ENCODE results near the gene CD164. TPM values are rescaled to one million over a fixed set of nuclear protein-coding genes. Genes with fewer than 3 reads are reported as not detected.

Gene CD164
- 100 to 1,000 TPM; 250 to 252 TPM for total RNA-seq

DNA sequence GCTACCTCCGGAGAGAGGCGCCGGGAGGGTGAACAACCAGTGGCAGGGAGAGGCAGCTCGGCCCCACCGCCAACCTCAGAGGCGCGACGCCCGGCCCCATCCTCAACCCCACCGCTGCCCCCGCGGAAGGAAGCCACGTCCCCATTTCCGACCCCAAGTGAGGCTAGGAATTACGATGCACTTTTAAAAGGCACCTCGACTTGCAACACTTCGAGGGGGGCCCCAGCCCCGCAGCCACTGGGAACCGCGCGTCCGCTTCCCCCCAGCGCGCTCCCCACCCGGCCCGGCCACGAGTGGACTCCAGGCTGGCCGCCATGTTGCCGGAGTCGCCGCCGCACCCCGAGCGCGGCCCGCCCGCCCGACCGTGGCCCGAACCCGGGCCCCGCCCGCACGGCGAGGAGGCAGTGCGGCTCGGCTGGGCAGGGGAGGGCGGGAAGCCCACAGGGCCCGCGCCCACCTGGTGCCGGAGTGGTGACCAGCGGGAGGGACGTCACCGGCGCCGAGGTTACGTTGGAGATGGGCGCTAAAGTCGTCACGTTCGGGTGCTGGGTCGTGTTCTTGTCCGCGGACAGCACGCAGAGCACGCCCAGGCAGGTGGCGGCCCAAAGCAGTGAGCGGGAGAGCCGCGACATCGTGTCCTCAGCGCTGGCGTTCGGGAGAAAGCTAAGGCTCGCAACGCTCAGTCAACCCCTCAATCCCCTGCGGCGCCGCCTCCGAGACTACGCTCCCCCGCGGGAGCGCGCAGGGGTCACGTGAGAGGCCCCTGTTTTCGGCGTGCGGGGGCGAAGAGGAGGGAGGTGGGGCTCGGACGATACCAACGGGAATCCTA, at the start of gene CD164:
CD164 (minus strand) TSS at position 721 of the 829 bp plus-strand sequence; CDS start at position 632, 89 bp downstream.
- POLR2A ChIA-PET, result interaction anchor here (0.5 to 3.5 kb wide), 34 partner anchors 10 to 1434 kb away, joined by 3 to 63 read pairs (median 5); partner anchors contain the start of genes CDC40, CDK19, CEP57L1 and MICAL1
- no peaks in the 10 kb centered on the region for H3K9me3 Mint-ChIP-seq
- H3K4me3 Mint-ChIP-seq, result peak within 1 kb of the TSS; percentile 98
- peak within 1 kb of the TSS; percentile 99 for H3K27ac Mint-ChIP-seq
- no peaks in the 10 kb centered on the region for H3K27me3 Mint-ChIP-seq
- DNase-seq (peak; percentile 96), ATAC-seq (ENCODE audit: low read depth) (peak; percentile 55)
- peaks cover 33% of the 10 kb centered on the region for H3K4me1 Mint-ChIP-seq
- peaks cover 33% of the 10 kb centered on the region for H3K36me3 Mint-ChIP-seq

DNA sequence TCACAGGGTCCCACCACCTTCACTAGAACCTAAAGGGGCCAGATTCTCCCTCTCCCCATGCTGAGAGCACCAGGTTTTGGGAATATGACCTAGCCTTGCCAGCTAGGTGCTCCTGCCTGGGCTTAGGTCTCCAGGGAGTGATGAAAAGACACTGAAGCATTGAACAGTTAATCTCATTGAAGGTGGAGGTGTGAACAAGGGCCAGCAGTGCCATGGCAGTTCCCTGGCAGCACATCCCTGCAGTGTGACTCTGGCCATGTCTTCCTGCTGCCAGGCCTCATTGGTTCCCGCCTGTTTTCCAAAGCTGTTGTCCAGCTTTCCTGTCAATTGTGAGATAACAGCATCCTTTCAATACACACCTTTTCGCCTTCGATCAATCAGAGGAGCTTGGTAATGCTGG, 47.2 kb upstream of the CD164 start:
- H3K4me3 Mint-ChIP-seq, result no peak overlapping the region
- no peak overlapping the region for H3K27ac Mint-ChIP-seq
- H3K27me3 Mint-ChIP-seq, result peaks cover 2% of the 10 kb centered on the region
- POLR2A ChIA-PET, result no interaction called here
- ATAC-seq (ENCODE audit: low read depth) (no peak), DNase-seq (no peak)
- H3K9me3 Mint-ChIP-seq, result no peaks in the 10 kb centered on the region
- peaks cover 3% of the 10 kb centered on the region for H3K4me1 Mint-ChIP-seq
- no peaks in the 10 kb centered on the region for H3K36me3 Mint-ChIP-seq

DNA sequence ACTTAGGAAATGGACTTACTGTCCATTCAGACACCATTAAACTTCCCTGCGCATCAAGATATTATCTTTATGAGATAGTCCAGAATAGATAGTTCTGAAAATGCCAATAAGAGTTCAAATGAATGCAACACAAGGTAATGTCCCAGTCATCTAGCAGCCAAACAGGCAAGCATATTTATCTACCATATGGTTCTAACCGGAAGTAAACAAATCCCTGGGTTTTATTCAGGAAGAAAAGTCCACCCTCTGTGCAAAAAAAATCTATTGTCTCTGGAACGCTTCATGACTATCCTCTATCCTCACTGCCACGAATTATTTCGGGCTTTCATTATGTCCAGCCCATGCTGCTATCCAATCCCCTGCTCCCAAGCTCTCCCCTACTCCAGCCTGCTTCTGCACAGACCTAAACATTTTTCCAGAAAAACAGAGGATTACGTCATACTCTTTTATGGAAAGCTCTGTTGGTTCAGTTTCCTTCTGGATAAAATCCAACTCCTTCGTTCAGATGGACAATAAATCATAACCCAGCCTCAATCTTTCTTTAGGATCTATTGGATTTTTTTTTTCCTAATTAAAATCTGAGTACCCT, 46.7 kb upstream of the CD164 start:
- H3K4me3 Mint-ChIP-seq, result no peak overlapping the region
- DNase-seq (no peak), ATAC-seq (ENCODE audit: low read depth) (no peak)
- H3K36me3 Mint-ChIP-seq, result no peaks in the 10 kb centered on the region
- peaks cover 2% of the 10 kb centered on the region for H3K27me3 Mint-ChIP-seq
- POLR2A ChIA-PET, result interaction anchor here (0.6 kb wide), 1 partner anchor 27 kb away, joined by 3 read pairs; the partner anchor contains the start of gene MICAL1
- H3K4me1 Mint-ChIP-seq, result peaks cover 3% of the 10 kb centered on the region
- no peak overlapping the region for H3K27ac Mint-ChIP-seq
- no peaks in the 10 kb centered on the region for H3K9me3 Mint-ChIP-seq

DNA sequence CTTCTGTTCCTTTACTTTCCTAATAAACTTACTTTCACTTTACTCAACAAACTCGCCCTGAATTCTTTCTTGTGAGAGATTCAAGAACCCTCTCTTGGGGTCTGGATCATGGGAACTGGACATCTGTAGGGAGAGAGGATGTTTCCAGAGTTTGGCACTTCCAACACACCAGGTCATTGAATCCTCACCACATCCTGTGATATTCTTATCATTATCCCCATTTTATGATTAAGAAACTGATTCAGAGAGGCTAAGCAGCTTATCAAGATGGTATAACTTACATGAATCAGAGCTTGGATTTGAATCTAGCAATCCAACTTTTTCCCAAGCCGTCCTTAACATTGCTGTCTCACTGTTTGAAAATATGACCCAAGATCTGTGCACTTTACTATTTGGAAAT, 42.7 kb upstream of the CD164 start:
- POLR2A ChIA-PET, result interaction anchor here (0.7 kb wide), 1 partner anchor 16 kb away, joined by 4 read pairs; the partner anchor contains the start of genes PPIL6 and SMPD2
- H3K4me1 Mint-ChIP-seq, result peaks cover 3% of the 10 kb centered on the region
- no peak overlapping the region for H3K27ac Mint-ChIP-seq
- DNase-seq (no peak), ATAC-seq (ENCODE audit: low read depth) (no peak)
- no peak overlapping the region for H3K4me3 Mint-ChIP-seq
- peaks cover 2% of the 10 kb centered on the region for H3K27me3 Mint-ChIP-seq
- no peaks in the 10 kb centered on the region for H3K36me3 Mint-ChIP-seq
- no peaks in the 10 kb centered on the region for H3K9me3 Mint-ChIP-seq

DNA sequence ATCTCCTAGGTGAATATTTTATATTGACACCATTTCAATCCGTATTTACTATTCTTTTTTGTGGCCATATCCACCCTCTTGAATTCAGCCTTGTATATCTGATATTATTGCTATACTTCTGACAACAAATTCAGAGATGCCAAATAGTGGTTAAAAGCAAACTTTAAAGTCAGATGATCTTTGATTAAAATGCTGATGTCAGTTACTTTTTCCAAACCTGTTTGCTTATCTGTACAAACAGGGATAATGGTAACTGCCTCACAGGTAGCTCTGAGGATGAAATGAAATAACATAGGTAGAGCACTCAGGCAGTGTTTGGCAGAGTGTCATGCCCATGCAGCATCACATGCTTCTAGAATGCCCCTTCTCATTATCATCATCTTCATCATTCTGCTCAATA, 38.9 kb upstream of the CD164 start:
- Mint-ChIP-seq H3K9me3 (no peaks in the 10 kb centered on the region), H3K27me3 (peaks cover 3% of the 10 kb centered on the region), H3K4me3 (no peak overlapping the region), H3K4me1 (peaks cover 3% of the 10 kb centered on the region), H3K36me3 (no peaks in the 10 kb centered on the region), H3K27ac (no peak overlapping the region)
- DNase-seq (no peak), ATAC-seq (ENCODE audit: low read depth) (no peak)
- POLR2A ChIA-PET, result no interaction called here

DNA sequence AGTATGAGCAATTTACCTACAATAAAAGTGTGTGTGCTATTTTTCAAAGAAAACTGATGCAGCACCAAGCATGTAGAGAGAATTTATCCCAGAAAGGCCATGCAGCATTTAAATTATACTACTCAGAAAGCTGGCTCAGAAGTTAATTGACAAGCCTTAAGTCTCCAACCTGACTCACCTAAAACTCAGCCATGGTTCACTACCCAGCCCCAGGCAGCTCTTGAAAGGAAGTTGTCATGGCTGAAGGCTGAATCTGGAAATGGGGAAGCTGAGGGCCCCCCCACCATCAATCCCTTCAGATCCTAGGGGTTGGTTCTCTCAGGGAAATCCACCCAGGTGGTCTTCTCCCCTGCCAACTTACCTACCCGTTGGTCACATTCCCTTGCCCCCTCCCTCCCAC, 38.5 kb upstream of the CD164 start:
- Mint-ChIP-seq H3K27me3 (peaks cover 3% of the 10 kb centered on the region), H3K27ac (no peak overlapping the region), H3K9me3 (no peaks in the 10 kb centered on the region), H3K4me3 (no peak overlapping the region), H3K36me3 (no peaks in the 10 kb centered on the region), H3K4me1 (peaks cover 3% of the 10 kb centered on the region)
- POLR2A ChIA-PET, result no interaction called here
- no peak for DNase-seq
- no peak for ATAC-seq (ENCODE audit: low read depth)

DNA sequence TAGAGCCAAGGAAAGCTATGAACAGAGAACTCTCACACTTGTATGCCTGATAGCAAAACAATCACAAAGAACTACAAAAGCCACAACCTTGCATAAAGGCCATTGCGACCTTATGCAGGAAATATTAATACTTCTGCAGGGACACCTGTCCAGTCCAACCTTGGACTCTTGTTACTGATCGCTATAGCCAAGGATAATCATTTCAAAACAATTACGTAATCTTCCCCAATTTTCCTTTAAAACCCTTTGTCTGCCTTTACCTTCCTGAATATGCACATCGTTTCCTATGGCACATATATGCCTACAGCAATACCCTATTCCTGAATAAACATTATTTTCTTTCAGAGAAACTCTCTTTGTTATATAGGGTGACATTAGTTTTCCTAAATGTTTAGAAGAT, 35.4 kb upstream of the CD164 start:
- POLR2A ChIA-PET, result no interaction called here
- H3K4me3 Mint-ChIP-seq, result no peak overlapping the region
- no peaks in the 10 kb centered on the region for H3K4me1 Mint-ChIP-seq
- ATAC-seq (ENCODE audit: low read depth) (no peak), DNase-seq (no peak)
- H3K9me3 Mint-ChIP-seq, result no peaks in the 10 kb centered on the region
- no peaks in the 10 kb centered on the region for H3K36me3 Mint-ChIP-seq
- H3K27me3 Mint-ChIP-seq, result peaks cover 16% of the 10 kb centered on the region
- no peak overlapping the region for H3K27ac Mint-ChIP-seq

DNA sequence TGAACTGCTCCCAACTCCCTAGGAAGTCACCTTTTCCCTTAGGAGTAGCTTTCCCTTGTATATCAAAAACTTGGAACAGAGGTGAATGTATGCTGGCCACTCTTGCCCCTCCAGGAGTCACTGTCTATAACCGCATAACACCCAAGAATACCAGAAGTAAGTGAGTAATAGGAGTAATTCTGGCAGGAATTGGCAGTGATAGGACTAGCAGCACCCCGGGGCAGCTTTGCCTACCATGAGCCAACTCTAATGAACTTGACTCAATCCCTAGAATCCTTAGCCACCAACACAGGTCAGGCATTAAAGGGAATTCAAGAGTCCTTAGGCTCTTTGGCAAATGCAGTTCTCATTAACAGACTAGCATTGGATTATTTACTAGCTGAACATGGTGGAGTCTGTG, 28.8 kb upstream of the CD164 start:
- H3K4me1 Mint-ChIP-seq, result no peaks in the 10 kb centered on the region
- POLR2A ChIA-PET, result no interaction called here
- ATAC-seq (ENCODE audit: low read depth), result no peak

DNA sequence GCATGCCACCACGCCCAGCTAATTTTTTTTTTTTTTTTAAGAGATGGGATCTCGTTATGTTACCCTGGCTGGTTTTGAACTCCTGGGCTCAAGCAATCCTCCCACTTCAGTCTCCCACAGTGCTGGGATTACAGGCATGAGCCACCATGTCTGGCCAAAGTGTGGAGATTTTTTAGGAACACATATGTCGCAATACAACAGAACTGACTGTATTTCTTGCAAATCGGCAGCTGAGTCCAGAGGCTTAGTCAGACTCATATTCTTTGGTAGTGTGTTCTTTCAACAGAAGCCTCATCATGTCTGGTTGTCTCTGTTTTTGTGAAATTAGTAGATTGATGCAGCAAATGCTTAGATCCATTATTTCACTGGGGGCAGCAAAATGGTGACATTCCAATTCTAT, 23.9 kb upstream of the CD164 start:
- no peak for DNase-seq

More for the DNA sequence above, 28.8 kb upstream of the CD164 start:
- no peak overlapping the region for H3K27ac Mint-ChIP-seq
- no peak for DNase-seq
- no peaks in the 10 kb centered on the region for H3K9me3 Mint-ChIP-seq
- no peak overlapping the region for H3K4me3 Mint-ChIP-seq
- peaks cover 25% of the 10 kb centered on the region for H3K27me3 Mint-ChIP-seq
- no peaks in the 10 kb centered on the region for H3K36me3 Mint-ChIP-seq

DNA sequence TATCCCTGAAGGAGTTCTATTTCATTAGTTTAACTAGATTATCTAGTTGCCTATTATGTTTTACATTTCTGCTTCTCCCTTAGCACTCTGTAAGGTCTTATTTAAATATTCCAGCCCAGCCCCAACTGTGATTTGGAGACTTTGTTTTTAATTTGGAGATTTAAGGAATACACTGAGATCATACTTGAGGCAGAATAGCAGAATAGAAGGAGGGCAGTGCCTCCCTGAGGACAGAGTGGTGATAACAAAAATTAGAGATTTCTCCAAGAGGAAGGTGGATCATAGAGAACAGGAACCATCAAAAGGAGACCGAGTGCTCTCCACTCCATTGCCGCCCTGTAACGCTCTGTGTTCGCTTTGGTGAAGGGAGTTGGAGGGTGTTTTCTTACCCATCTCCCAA, 14.8 kb upstream of the CD164 start:
- H3K36me3 Mint-ChIP-seq, result no peaks in the 10 kb centered on the region
- POLR2A ChIA-PET, result interaction anchor here (0.7 kb wide), 1 partner anchor 9 kb away, joined by 5 read pairs; no protein-coding TSS in a partner anchor
- no peak overlapping the region for H3K4me3 Mint-ChIP-seq
- DNase-seq, result no peak
- no peaks in the 10 kb centered on the region for H3K9me3 Mint-ChIP-seq
- H3K27me3 Mint-ChIP-seq, result peaks cover 2% of the 10 kb centered on the region
- H3K27ac Mint-ChIP-seq, result no peak overlapping the region
- peaks cover 3% of the 10 kb centered on the region for H3K4me1 Mint-ChIP-seq
- no peak for ATAC-seq (ENCODE audit: low read depth)

More for the DNA sequence above, 23.9 kb upstream of the CD164 start:
- no peaks in the 10 kb centered on the region for H3K9me3 Mint-ChIP-seq
- no peaks in the 10 kb centered on the region for H3K36me3 Mint-ChIP-seq
- H3K4me1 Mint-ChIP-seq, result no peaks in the 10 kb centered on the region
- no peak overlapping the region for H3K27ac Mint-ChIP-seq
- POLR2A ChIA-PET, result interaction anchor here (0.6 kb wide), 1 partner anchor 9 kb away, joined by 5 read pairs; no protein-coding TSS in a partner anchor
- H3K27me3 Mint-ChIP-seq, result peaks cover 7% of the 10 kb centered on the region
- ATAC-seq (ENCODE audit: low read depth), result no peak
- no peak overlapping the region for H3K4me3 Mint-ChIP-seq

DNA sequence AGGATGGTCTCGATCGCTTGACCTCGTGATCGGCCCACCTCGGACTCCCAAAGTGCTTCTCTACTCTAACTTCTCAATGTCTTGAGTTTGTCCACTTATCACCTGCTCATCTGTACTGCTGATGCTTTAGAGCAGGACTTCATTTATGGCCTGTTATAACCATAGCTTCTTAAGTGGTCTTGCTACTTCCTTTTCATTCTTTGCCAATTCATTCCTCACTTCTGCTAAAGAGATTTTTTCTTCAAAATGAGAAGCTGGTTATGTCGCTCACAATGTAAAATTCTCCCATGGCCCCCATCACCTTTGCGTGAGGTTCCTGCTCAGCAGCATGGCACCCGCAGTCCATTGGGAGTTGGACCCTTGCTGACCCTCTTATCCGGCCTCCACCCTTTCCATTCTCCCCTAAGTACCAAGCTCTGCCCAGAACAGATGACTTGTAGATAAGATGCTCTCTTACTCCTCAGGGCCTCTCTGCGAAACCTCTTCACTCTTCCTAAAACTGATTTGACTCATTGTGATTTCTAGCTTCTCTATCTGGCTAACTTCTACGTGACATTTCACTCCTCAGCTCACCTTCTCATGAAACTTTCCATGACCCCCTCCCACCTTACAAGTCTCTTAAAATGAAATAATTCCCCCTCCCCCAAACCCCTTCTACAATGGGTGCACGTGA, 13.9 kb upstream of the CD164 start:
- DNase-seq, result no peak
- no peaks in the 10 kb centered on the region for H3K36me3 Mint-ChIP-seq
- H3K9me3 Mint-ChIP-seq, result no peaks in the 10 kb centered on the region
- POLR2A ChIA-PET, result interaction anchor here (0.6 to 0.9 kb wide), 2 partner anchors 13 to 20 kb away, joined by 3 read pairs; no protein-coding TSS in a partner anchor
- H3K27me3 Mint-ChIP-seq, result peaks cover 2% of the 10 kb centered on the region
- peaks cover 3% of the 10 kb centered on the region for H3K4me1 Mint-ChIP-seq
- ATAC-seq (ENCODE audit: low read depth), result no peak
- H3K4me3 Mint-ChIP-seq, result no peak overlapping the region
- H3K27ac Mint-ChIP-seq, result no peak overlapping the region

DNA sequence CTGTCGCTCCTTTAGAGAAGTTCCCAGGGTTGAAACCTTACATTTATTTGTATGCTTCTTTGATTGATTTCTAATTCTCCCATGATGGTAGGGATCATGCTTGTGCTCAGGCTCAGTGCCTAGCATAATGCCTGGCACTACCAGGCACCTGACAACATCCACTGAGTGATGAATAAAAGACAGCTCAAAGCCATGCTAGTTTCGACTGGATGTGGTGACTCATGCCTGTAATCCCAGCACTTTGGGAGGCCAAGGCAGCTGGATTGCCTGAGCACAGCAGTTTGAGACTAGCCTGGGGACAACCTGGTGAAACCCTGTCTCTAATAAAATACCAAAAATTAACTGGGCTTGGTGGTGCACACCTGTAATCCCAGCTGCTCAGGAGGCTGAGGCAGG, 11.6 kb upstream of the CD164 start:
- DNase-seq, result no peak
- Mint-ChIP-seq H3K27me3 (peaks cover 2% of the 10 kb centered on the region), H3K4me1 (peaks cover 6% of the 10 kb centered on the region), H3K36me3 (no peaks in the 10 kb centered on the region), H3K9me3 (no peaks in the 10 kb centered on the region), H3K27ac (no peak overlapping the region), H3K4me3 (no peak overlapping the region)
- no peak for ATAC-seq (ENCODE audit: low read depth)
- POLR2A ChIA-PET, result interaction anchor here (1.7 kb wide), 1 partner anchor 11 kb away, joined by 4 read pairs; the partner anchor contains the start of gene CD164

DNA sequence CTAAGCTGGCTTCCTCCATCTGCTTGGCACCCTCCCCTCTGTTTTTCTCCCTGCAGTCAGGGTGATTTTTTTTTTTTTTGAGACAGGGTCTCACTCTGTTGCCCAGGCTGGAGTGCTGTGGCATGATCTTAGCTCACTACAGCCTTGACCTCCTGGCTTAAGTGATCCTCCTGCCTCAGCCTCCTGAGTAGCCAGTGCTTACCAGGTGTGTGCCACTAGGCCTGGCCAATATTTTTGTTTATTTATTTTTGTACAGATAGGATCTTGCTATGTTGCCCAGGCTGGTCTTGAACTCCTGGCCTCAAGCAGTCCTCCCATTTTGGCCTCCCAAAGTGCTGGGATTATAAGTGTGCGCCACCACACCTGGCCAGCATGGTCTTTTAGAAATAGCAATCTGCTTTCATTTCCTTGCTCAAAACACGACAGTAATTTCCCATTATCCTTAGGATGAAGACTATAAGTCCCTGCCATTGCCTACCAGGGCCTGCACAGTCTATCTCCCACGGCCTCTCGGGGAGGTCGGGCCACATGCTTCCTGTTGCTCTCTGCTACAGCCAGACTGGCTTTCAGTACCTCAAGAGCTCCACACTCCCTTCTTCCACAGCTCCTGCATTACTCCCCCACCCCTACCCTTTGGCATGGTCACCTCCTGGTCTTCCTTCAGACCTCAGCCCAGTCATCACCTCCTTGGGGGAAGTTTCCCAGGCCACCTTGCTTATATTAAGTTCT, 11.1 kb upstream of the CD164 start:
- no peak for ATAC-seq (ENCODE audit: low read depth)
- H3K36me3 Mint-ChIP-seq, result no peaks in the 10 kb centered on the region
- POLR2A ChIA-PET, result interaction anchor here (1.7 kb wide), 1 partner anchor 11 kb away, joined by 4 read pairs; the partner anchor contains the start of gene CD164

More for the DNA sequence above, 11.1 kb upstream of the CD164 start:
- Mint-ChIP-seq H3K4me1 (peaks cover 6% of the 10 kb centered on the region), H3K9me3 (no peaks in the 10 kb centered on the region), H3K4me3 (no peak overlapping the region), H3K27me3 (peaks cover 2% of the 10 kb centered on the region), H3K27ac (no peak overlapping the region)
- no peak for DNase-seq
